ENCODE results near the gene SHISA9. TPM values are rescaled to one million over a fixed set of nuclear protein-coding genes. Genes with fewer than 3 reads are reported as not detected.
"Not testable (repeated sequence)": the region's sequence is repeated elsewhere in the genome, so short reads cannot be mapped to it uniquely, and the experiment has no call there.

Gene SHISA9
- total RNA-seq, 1 experiment from 2014 or later: not detected

- H3K9me2 ChIP-seq (replicated peaks; ENCODE audit: low read length): no peaks in the 10 kb centered on the region
- H3K4me1 ChIP-seq (ENCODE audit: insufficient read depth, low read length): no peaks in the 10 kb centered on the region
- ChIA-PET POLR2A (ENCODE audit: unreplicated experiment) (no interaction called here), CTCF (no interaction called here)
- BruUV-seq (replicated peaks): no TSS peak
- ATAC-seq (no peak), DNase-seq (no peak)
- no peaks in the 10 kb centered on the region for H3K9me3 ChIP-seq (ENCODE audit: low read length)
- no peaks in the 10 kb centered on the region for H3F3A ChIP-seq (ENCODE audit: low read length, unreplicated experiment)
- H2AFZ ChIP-seq (ENCODE audit: low read length): no peak overlapping the region
- H3K27me3 ChIP-seq (ENCODE audit: low read length): peaks cover 25% of the 10 kb centered on the region
- H3K27ac ChIP-seq (ENCODE audit: low read length): no peak overlapping the region
- no peak overlapping the region for H3K4me3 ChIP-seq (ENCODE audit: low read length)
- no peak overlapping the region for H3K4me2 ChIP-seq (ENCODE audit: low read length)
- no peak overlapping the region for H3K9ac ChIP-seq (ENCODE audit: low read length)
- intact Hi-C loops (cut with micrococcal nuclease): no loop called here
- H4K20me1 ChIP-seq (ENCODE audit: low read length): no peaks in the 10 kb centered on the region
- H3K79me2 ChIP-seq (ENCODE audit: low read length): no peaks in the 10 kb centered on the region
- H3K36me3 ChIP-seq (ENCODE audit: low read depth, low read length): no peaks in the 10 kb centered on the region
- TF ChIP-seq EZH2 (IDR thresholded peaks at IDR 0.05; ENCODE audit: low read length, unreplicated experiment) (no peak), EZH2phosphoT487 (IDR thresholded peaks at IDR 0.05; ENCODE audit: borderline replicate concordance, low read length) (no peak), CTCF (conservative IDR thresholded peaks at IDR 0.05; ENCODE audit: low read depth, low read length) (no peak)
These were observed 16.3 kb downstream of the SHISA9 start for GRCh38 chr16:12917653-12918052.

- no peaks in the 10 kb centered on the region for H3K4me1 ChIP-seq (ENCODE audit: insufficient read depth, low read length)
- no peak overlapping the region for H2AFZ ChIP-seq (ENCODE audit: low read length)
- DNase-seq (no peak), ATAC-seq (no peak)
- no peaks in the 10 kb centered on the region for H3K36me3 ChIP-seq (ENCODE audit: low read depth, low read length)
- CTCF ChIA-PET: no interaction called here
- no peak overlapping the region for H3K4me3 ChIP-seq (ENCODE audit: low read length)
- H3F3A ChIP-seq (ENCODE audit: low read length, unreplicated experiment): no peaks in the 10 kb centered on the region
- peaks cover 23% of the 10 kb centered on the region for H3K27me3 ChIP-seq (ENCODE audit: low read length)
- TF ChIP-seq EZH2 (IDR thresholded peaks at IDR 0.05; ENCODE audit: low read length, unreplicated experiment) (no peak), CTCF (conservative IDR thresholded peaks at IDR 0.05; ENCODE audit: low read depth, low read length) (no peak), EZH2phosphoT487 (IDR thresholded peaks at IDR 0.05; ENCODE audit: borderline replicate concordance, low read length) (no peak)
- H3K27ac ChIP-seq (ENCODE audit: low read length): no peak overlapping the region
- H3K4me2 ChIP-seq (ENCODE audit: low read length): no peak overlapping the region
- intact Hi-C loops (cut with micrococcal nuclease): no loop called here
- no peaks in the 10 kb centered on the region for H4K20me1 ChIP-seq (ENCODE audit: low read length)
- no peaks in the 10 kb centered on the region for H3K9me3 ChIP-seq (ENCODE audit: low read length)
- no TSS peak for BruUV-seq (replicated peaks)
- H3K79me2 ChIP-seq (ENCODE audit: low read length): no peaks in the 10 kb centered on the region
- H3K9ac ChIP-seq (ENCODE audit: low read length): no peak overlapping the region
- POLR2A ChIA-PET (ENCODE audit: unreplicated experiment): no interaction called here
- H3K9me2 ChIP-seq (replicated peaks; ENCODE audit: low read length): no peaks in the 10 kb centered on the region
These were observed 19.3 kb downstream of the SHISA9 start for GRCh38 chr16:12920739-12921138.

- POLR2A ChIA-PET (ENCODE audit: unreplicated experiment); H3K4me3 ChIP-seq (ENCODE audit: low read length); H3F3A ChIP-seq (ENCODE audit: low read length, unreplicated experiment); H3K4me1 ChIP-seq (ENCODE audit: insufficient read depth, low read length); H3K79me2 ChIP-seq (ENCODE audit: low read length); DNase-seq; H4K20me1 ChIP-seq (ENCODE audit: low read length); CTCF ChIA-PET; ATAC-seq; H3K9me2 ChIP-seq (replicated peaks; ENCODE audit: low read length); H3K9ac ChIP-seq (ENCODE audit: low read length); BruUV-seq (replicated peaks); H3K36me3 ChIP-seq (ENCODE audit: low read depth, low read length); H3K9me3 ChIP-seq (ENCODE audit: low read length); H2AFZ ChIP-seq (ENCODE audit: low read length); intact Hi-C loops (cut with micrococcal nuclease); H3K4me2 ChIP-seq (ENCODE audit: low read length); H3K27ac ChIP-seq (ENCODE audit: low read length): not testable (repeated sequence)
- peaks cover 16% of the 10 kb centered on the region for H3K27me3 ChIP-seq (ENCODE audit: low read length)
These were observed 22.2 kb downstream of the SHISA9 start for GRCh38 chr16:12923640-12924039.
